Smooth muscle cell (in vitro differentiated cells): ENCODE data around the gene UPK1B. TPM values are rescaled to one million over a fixed set of nuclear protein-coding genes. Genes with fewer than 3 reads are reported as not detected.

Experiments used
- DNase-seq: peaks from one replicate; lab custom pipeline; 2025; ENCODE audit not compliant: unreplicated experiment; lab: John Stamatoyannopoulos, UW
- H2AFZ ChIP-seq: fragments of 200-600 bp; sonication (generic); 2 replicates; pipeline ENCODE4 v1.6.0; 2016; ENCODE audit warnings: antibody characterized with exemption, low read depth, mild to moderate bottlenecking
- H3F3A ChIP-seq: fragments of 200-600 bp; sonication (generic); 2 replicates; pipeline ENCODE4 v1.6.0; 2017; ENCODE audit warnings: antibody characterized with exemption, low read depth
- H3K27ac ChIP-seq: fragments of 200-600 bp; sonication (generic); 2 replicates; pipeline ENCODE4 v1.5.1; 2016; ENCODE audit warnings: low read depth, mild to moderate bottlenecking
- H3K27me3 ChIP-seq: fragments of 200-600 bp; sonication (generic); 2 replicates; pipeline ENCODE4 v1.6.1; 2016; ENCODE audit warnings: low read depth, mild to moderate bottlenecking
- H3K36me3 ChIP-seq: fragments of 200-600 bp; sonication (generic); 2 replicates; pipeline ENCODE4 v1.5.1; 2016; ENCODE audit warnings: low read depth
- H3K4me1 ChIP-seq: fragments of 200-600 bp; sonication (generic); 2 replicates; pipeline ENCODE4 v1.5.1; 2016; ENCODE audit warnings: low read depth
- H3K4me2 ChIP-seq: fragments of 200-600 bp; sonication (generic); 2 replicates; pipeline ENCODE4 v1.6.0; 2016; ENCODE audit warnings: mild to moderate bottlenecking
- H3K4me3 ChIP-seq: fragments of 200-600 bp; sonication (generic); 2 replicates; pipeline ENCODE4 v1.5.1; 2016; ENCODE audit warnings: mild to moderate bottlenecking
- H3K79me2 ChIP-seq: fragments of 200-600 bp; sonication (generic); 2 replicates; pipeline ENCODE4 v1.6.0; 2016; ENCODE audit warnings: low read depth, mild to moderate bottlenecking
- H3K9ac ChIP-seq: fragments of 200-600 bp; sonication (generic); 2 replicates; pipeline ENCODE4 v1.6.0; 2016; ENCODE audit warnings: low read depth
- H3K9me3 ChIP-seq: fragments of 200-600 bp; sonication (generic); replicated peaks from 2 replicates; pipeline ENCODE4 v1.5.1; 2016; ENCODE audit warnings: low read depth
- H4K20me1 ChIP-seq: fragments of 200-600 bp; sonication (generic); 2 replicates; pipeline ENCODE4 v1.6.0; 2016; ENCODE audit warnings: low read depth
- WGBS: methylation state at CpG from one replicate; pipeline ENCODE4 v1.1.7; 2016; ENCODE audit warnings: low lambda C conversion rate; 5-methylcytosine and 5-hydroxymethylcytosine counted together
- polyA plus RNA-seq: library from polyadenylated mRNA; unstranded; fragments of >200 nt; fragmentation: Nextera tagmentation; extraction: Ambion mirVana; gene quantifications from 2 replicates; pipeline ENCODE4 v1.2.1, GENCODE V29; 2016
- total RNA-seq: library from RNA; depleted of rRNA; stranded (reverse); fragments of >200 nt; gene quantifications from 2 replicates; pipeline ENCODE4 v1.2.3, GENCODE V29; 2014
- TF ChIP-seq, protein P1 (sequence below): fragments of 200-600 bp; sonication (generic); IDR thresholded peaks from 2 replicates; pipeline ENCODE4 v1.5.1; 2017; ENCODE audit warnings: borderline replicate concordance, mild to moderate bottlenecking, antibody characterized with exemption; ENCODE audit not compliant: insufficient read depth, poor library complexity, severe bottlenecking

Gene UPK1B
- total and polyA plus RNA-seq, 2 experiments from 2014 or later = 1.1 to 9.1 TPM

DNA sequence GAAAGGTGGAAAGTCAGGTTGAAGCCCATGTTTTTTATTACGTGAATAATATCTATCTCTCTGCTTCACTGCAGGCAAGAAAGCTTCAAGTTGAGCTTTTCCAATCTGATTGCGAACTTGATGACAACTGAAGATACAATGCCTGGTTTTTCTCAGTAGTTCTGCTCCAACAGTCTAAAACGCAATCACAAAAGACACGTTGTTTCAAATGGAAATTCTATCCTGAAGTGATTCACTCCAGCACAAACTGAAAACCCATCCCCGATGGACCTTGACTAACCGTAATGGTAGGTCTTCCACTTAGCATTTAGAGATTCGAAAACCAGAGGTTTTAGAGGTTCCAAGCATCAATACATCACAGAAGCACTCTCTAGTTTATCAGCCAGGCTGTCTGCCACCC, 56.7 kb downstream of the UPK1B start:
- peaks cover 17% of the 10 kb centered on the region for H3K36me3 ChIP-seq
- no peak overlapping the region for H3K9ac ChIP-seq

DNA sequence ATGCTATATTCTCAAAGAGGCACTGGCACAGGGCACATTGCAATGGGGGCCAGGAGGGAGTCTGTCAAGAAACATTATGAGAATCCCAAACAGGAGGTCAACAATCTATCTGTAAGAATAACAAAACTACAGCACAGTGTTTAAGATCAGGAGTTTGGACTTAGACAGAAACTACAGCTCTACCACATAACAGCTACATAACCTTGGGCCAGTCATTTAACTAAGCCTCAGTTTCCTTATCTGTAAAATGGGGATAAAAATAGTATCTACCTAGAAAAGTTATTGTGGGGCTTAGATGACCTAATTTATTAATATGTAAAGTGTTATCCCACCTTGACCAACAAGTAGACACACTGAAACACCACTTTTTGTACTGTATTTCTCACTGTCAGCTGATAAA, 57.3 kb downstream of the UPK1B start:
- peaks cover 17% of the 10 kb centered on the region for H3K36me3 ChIP-seq
- no peak overlapping the region for H3K4me3 ChIP-seq
- TF ChIP-seq, protein P1, sequence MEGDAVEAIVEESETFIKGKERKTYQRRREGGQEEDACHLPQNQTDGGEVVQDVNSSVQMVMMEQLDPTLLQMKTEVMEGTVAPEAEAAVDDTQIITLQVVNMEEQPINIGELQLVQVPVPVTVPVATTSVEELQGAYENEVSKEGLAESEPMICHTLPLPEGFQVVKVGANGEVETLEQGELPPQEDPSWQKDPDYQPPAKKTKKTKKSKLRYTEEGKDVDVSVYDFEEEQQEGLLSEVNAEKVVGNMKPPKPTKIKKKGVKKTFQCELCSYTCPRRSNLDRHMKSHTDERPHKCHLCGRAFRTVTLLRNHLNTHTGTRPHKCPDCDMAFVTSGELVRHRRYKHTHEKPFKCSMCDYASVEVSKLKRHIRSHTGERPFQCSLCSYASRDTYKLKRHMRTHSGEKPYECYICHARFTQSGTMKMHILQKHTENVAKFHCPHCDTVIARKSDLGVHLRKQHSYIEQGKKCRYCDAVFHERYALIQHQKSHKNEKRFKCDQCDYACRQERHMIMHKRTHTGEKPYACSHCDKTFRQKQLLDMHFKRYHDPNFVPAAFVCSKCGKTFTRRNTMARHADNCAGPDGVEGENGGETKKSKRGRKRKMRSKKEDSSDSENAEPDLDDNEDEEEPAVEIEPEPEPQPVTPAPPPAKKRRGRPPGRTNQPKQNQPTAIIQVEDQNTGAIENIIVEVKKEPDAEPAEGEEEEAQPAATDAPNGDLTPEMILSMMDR = no peak
- no peak for DNase-seq
- no peak overlapping the region for H3K4me2 ChIP-seq
- no peaks in the 10 kb centered on the region for H3K4me1 ChIP-seq
- H3K9me3 ChIP-seq = no peaks in the 10 kb centered on the region
- no peaks in the 10 kb centered on the region for H3K27me3 ChIP-seq
- no peak overlapping the region for H3K27ac ChIP-seq
- H3F3A ChIP-seq = no peaks in the 10 kb centered on the region
- H3K9ac ChIP-seq = no peak overlapping the region
- peaks cover 5% of the 10 kb centered on the region for H4K20me1 ChIP-seq
- H2AFZ ChIP-seq = no peak overlapping the region
- peaks cover 3% of the 10 kb centered on the region for H3K79me2 ChIP-seq

More for the DNA sequence above, 56.7 kb downstream of the UPK1B start:
- no peak for DNase-seq
- Histone ChIP-seq H3K79me2 (peaks cover 3% of the 10 kb centered on the region), H2AFZ (no peak overlapping the region), H3K4me1 (no peaks in the 10 kb centered on the region), H3K4me2 (no peak overlapping the region), H3F3A (no peaks in the 10 kb centered on the region), H3K27me3 (no peaks in the 10 kb centered on the region), H3K27ac (no peak overlapping the region), H3K4me3 (no peak overlapping the region), H3K9me3 (no peaks in the 10 kb centered on the region), H4K20me1 (peaks cover 5% of the 10 kb centered on the region)
- 91% methylated on average over 7 of the region's 7 CpGs for WGBS
- TF ChIP-seq, protein P1 = no peak

DNA sequence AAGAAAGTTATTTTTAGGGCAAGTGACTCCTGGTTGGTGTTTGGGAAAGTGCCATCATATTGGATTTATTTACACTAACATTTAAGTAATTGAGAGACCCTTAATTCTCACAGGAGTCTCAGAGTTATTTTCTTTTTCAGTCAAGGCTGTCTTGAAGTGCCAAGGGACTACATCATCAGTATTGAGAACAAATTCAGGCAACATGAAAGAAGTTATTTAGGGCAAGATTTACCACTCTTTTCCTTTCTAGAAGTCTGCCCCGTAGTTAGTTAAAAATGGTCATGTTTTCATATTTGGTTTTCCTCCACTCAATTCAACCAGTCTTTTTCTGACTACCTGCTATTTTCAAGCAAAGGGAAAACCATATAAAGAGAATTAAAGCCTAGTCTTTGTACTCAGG, 61.2 kb downstream of the UPK1B start:
- H3K4me1 ChIP-seq = peaks cover 3% of the 10 kb centered on the region
- no peaks in the 10 kb centered on the region for H3K27me3 ChIP-seq
- H3K9me3 ChIP-seq = no peaks in the 10 kb centered on the region
- H2AFZ ChIP-seq = no peak overlapping the region
- peaks cover 26% of the 10 kb centered on the region for H3K79me2 ChIP-seq
- peak overlapping the region; percentile 79 for H3K27ac ChIP-seq
- H3K36me3 ChIP-seq = peaks cover 11% of the 10 kb centered on the region
- H3K4me2 ChIP-seq = peak overlapping the region; percentile 53
- H4K20me1 ChIP-seq = peaks cover 14% of the 10 kb centered on the region
- TF ChIP-seq, protein P1 = no peak
- no peak overlapping the region for H3K4me3 ChIP-seq
- WGBS = 100% methylated on average over 1 of the region's 1 CpG
- H3F3A ChIP-seq = no peaks in the 10 kb centered on the region
- DNase-seq = no peak
- peak overlapping the region; percentile 36 for H3K9ac ChIP-seq

DNA sequence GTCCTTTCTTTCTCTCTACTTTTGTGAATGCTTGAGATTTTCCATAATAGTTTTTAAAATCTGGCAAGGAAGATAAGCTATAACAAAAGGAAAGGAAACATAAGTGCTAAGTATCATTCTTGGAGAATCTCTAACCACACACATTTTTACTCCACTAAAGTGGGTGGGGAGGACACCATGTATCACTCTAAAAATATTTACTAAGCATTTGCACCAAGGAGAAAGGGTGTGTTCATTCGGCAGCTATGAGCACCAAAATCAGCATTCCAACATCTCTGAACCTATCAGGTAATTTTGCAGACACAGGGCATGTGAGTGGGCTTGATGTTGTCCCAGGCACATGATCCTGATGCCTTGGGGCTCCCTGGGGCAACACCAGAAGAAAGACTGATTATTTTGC, 61.8 kb downstream of the UPK1B start:
- Histone ChIP-seq H4K20me1 (peaks cover 14% of the 10 kb centered on the region), H3K4me1 (peaks cover 3% of the 10 kb centered on the region), H3K36me3 (peaks cover 5% of the 10 kb centered on the region), H3K79me2 (peaks cover 30% of the 10 kb centered on the region), H3K9ac (no peak overlapping the region), H3K27me3 (no peaks in the 10 kb centered on the region), H3K4me2 (peak overlapping the region; percentile 53), H2AFZ (no peak overlapping the region), H3K27ac (peak overlapping the region; percentile 79), H3F3A (no peaks in the 10 kb centered on the region), H3K4me3 (no peak overlapping the region), H3K9me3 (no peaks in the 10 kb centered on the region)
- 75% methylated on average over 1 of the region's 1 CpG for WGBS
- TF ChIP-seq, protein P1 = no peak
- DNase-seq = no peak
